C1 segment of cervical spinal cord (tissue), 14 donors: Measurements from ENCODE around the gene NADK.
"Not testable (repeated sequence)": the region's sequence is repeated elsewhere in the genome, so short reads cannot be mapped to it uniquely, and the experiment has no call there.

Experiments used
- DNase-seq, 14 donors: peaks; one replicate each; lab custom pipeline; 2025; lab: John Stamatoyannopoulos, UW

Gene NADK

DNA sequence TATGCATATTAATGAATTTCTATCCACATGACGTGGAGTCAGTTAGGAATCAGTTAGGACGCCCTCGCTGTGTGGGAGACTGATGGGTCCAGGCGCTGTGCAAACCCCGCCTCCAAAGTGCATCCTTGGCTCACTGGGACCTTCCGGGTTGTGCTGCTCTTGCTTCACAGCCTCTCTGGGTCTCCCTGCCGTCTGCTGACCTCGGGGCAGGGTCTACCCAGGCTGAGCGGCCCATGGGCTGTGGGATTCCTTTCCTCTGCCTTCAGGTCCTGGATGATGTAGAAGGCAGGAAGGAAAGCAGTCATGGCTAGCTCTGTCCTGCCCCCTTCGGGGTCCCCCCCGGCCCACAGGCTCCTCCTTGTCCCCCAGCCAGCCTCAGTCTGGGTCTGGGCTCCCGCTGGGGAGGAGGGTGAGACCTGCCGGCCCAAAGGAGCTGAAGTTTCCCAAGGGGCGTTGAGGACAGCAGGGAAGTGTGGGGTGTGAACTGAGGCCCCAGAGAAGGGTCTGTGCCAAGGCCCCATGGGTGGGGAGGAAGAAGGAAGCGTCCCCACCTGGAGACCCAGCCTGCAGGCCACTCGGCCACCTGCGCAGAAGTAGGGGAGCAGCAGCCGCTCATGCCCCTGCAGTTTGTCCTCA lies 29.5 kb downstream of the NADK start:
- no peak for DNase-seq

DNA sequence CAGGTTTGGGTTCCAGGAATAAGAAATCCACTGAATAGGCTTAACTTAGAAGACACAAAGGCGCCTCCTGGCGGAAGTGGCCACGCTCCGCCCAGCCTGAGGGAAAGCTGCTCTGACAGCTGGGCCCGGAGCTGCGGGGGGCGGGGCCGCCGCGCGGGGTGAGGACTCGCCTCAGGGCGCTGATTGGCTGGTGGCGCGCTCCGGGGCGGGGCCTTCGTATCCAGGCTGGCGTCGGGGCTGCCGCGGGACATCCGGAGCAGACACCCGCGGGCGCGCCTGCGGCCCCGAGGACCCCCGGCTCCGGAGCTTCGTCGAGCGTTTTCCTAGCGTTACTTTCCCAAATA lies 31.7 kb downstream of the NADK start:
- not testable (repeated sequence) for DNase-seq

DNA sequence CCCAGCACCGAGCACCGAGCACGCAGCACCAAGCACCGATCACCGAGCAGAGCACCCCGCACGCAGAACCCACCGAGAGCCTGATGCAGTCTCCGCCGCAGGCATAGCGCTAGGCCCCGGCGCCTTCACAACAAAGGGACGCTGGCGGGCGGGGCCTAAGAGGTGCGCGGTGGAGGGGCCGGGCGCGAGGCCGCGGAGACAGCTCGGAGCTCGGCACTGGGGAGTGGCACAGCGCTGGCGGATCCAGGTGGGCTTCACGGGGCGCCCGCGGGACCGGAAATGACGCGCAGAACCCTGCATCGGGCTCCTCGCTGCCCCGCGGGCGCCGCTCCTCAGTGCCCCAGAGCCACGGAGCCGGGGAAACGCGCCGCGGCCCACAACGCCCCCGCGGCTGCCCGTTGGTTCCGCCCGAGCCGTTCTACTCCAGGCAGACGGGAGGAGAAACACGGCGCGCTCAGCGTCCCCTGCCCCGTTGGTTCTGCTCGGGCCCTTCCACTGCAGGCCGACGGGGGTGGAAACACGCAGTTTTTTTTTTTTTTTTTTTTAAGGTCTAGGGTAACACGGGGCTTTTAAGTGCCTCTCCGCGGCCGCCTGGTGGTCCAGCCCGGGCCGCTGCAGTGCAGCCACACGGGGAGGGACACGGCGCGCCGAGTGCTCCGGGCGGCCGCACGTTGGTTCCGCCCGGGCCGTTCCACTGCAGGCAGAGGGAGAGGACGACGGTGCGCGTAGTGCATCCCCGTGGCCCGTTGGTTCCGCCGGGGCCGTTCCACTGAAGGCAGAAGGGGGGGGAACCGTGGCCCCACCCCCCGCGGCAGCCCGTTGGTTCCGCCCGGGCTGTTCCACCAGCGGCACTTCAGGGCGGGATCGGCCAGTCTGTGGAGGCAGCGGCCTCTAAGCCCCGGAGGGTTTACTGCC lies 32.4 kb downstream of the NADK start:
- DNase-seq, result peak in 11 of 14 donors; percentile 26 to 84 (median 75)

DNA sequence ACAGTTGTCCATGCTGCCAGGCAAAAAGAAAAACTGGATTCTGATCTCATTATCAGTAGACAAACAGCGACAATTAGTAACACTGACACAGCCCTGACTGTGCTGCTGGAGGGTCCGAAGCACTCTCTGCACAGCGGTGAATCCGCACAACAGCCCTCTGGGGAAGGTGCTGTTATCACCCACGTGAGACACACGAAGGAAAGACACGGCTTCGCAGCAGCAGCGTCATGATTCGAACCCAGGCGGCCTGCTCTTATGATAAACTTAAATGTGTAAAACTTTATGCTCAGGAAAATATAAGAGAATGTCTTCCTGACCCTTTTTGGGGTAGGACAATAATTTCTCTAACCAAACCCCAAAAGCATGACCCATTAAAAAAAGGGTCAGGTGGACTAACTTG lies 35.7 kb downstream of the NADK start:
- not testable (repeated sequence) for DNase-seq

DNA sequence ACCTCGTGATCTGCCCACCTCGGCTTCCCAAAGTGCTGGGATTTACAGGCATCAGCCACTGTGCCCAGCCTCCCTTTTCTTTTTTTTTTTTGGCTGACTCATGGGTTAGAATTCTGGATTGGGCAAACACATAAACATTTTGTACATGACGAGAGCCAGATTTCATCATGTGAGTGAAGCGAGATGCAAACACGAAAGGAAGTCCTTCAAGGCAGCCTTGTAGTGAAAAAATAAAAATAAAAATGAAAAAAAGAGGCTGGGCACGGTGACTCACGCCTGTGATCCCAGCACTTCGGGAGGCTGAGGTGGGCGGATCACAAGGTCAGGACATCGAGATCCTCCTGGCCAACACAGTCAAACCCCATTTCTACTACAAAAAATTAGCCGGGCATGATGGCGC lies 37.3 kb downstream of the NADK start:
- not testable (repeated sequence) for DNase-seq

DNA sequence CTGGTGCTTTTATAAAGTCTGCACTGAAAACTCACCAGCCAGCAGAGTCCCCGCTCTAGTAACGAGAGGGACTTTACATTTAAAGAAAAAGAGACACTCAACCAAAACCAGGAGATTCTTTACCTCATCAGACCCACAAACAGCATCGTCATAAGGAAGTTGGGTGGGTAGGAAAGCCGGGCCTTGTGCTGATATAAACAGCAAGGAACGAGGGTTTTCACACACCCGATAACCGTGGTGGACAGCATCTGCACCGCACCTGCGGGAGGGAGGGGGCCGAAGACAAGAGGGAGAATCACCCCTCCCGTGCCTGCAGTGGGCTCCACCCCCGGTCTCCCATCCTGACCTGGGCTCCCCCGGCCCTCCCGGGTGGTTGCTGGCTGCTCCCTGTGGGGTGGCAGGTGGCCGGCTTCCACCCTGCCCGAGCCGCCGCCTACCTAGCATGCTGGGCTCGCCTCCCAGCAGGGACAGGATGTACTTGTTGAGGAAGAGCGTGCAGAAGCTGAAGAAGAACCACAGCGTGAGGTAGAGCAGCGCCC lies 39.4 kb downstream of the NADK start:
- DNase-seq, result not testable (repeated sequence)

DNA sequence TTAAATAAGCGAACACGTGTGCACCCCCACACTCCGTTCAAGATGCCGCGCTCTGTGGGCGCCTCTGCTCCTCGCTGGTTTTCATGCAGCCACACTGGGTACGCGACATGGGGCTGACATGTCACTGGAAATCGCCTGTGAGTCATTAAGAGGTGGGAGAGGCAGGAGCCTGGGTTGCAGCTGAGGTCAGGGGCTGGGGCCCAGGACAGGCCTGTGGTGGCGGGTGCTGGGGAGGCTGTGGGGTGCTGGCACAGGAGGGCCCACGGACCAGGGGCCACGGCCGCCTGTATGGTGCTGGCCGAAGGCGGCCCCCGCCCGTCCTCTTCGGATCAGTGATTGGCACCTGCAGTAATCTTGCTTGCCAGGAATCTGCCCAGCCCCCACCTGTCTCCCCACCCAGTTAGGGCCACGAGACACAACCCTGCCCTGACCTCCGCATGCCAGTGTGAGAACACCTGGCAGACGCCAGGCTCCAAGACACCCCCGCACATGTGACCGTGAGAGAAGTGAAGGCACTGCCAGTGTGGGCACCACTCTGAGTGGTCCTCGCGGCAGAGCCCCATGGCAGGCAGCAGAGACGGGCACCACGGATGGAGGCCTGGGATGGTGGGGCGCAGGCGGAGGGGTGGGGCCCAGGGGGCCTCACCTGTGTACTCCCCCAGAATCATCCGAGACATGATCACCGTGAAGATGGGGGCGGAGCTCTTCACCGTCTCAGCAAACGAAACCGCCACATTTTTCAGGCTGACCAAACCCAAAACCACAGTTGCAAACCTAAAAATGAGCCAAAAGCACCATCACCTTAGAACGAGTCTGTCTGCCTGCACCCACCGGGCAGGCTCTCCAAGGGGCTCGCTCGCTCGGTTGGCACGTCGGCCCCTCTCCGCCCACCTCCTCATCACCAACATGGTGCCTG lies 40.3 kb downstream of the NADK start:
- not testable (repeated sequence) for DNase-seq

DNA sequence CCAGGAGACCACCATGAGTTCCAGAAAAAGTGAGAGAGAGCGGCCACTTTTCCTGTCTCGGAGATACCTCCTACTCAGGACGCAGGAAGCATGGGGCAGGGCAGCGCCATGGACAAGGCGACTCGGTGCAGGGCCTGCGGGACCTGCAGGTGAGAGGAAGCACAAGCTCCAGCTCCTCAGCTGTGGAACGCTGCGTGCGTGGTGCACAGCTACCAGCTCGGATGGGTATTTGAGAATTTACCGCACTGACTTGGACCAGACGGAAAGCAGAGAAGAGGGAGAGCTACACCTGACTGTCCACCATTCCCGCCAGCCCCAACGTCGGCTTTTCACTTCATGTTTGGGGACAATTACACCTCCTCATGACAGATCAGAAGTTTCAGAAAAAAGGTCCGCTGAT lies 45.9 kb downstream of the NADK start:
- DNase-seq, result no peak

DNA sequence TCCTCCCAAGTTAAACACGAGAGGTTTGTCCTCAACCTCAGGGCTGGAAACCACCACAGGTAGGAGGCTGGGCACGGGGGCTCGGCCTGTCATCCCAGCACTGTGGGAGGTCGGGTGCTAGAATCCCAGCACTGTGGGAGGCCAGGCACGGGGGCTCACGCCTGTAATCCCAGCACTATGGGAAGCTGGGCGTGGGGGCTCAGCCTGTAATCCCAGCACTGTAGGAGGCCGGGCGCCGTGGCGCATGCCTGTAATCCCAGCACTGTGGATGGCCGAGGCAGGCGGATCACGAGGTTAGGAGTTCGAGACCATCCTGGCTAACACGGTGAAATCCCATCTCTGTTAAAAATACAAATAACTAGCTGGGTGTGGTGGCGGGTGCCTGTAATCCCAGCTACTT lies 47.4 kb downstream of the NADK start:
- no peak for DNase-seq

DNA sequence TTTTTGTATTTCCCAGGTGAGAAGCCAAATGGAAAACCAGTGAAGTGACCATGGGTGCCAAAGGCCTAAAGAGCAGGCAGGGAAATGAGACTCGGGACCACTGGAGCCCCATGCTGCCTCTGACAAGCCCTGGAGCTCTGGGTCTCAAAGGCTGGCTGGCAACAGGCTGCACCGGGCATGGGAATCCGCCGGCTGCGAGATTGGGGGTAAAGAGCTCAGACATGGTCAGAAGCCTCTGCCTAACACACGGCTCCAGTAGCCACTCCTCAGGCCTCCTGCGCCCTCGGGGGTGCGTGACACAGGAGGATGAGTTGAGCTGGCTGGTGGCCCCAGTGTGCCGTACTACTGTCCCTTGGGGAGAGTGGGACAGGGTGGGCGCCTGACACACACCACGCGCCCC lies 48.0 kb downstream of the NADK start:
- DNase-seq, result not testable (repeated sequence)

DNA sequence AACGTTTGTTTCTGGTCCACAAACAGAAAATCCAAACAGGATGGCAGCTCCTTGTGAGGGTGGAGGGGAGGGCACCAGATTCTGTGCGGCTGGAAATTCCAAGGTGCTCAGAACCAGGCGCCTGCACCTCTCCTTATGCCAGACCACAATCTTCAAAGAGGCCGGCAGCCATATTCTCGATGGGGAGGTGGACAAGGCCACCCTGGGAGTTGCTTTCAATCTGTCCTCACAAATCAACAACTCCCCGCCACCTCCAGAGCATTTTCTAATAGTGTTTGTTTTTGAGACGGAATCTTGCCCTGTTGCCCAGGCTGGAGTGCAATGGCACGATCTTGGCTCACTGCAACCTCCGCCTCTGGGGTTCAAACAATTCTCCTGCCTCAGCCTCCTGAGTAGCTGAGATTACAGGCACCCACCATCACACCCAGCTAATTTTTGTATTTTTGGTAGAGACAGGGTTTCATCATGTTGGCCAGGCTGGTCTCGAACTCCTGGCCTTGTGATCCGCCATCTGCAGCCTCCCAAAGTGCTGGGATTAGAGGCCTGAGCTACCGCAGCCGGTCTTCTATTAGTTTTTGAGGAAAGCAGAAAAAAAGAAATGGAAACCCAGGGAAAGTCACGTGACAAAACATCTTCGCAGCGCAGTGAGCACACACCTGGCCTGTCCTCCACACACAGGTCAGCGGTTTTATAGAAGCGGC lies 49.0 kb downstream of the NADK start:
- DNase-seq, result not testable (repeated sequence)

DNA sequence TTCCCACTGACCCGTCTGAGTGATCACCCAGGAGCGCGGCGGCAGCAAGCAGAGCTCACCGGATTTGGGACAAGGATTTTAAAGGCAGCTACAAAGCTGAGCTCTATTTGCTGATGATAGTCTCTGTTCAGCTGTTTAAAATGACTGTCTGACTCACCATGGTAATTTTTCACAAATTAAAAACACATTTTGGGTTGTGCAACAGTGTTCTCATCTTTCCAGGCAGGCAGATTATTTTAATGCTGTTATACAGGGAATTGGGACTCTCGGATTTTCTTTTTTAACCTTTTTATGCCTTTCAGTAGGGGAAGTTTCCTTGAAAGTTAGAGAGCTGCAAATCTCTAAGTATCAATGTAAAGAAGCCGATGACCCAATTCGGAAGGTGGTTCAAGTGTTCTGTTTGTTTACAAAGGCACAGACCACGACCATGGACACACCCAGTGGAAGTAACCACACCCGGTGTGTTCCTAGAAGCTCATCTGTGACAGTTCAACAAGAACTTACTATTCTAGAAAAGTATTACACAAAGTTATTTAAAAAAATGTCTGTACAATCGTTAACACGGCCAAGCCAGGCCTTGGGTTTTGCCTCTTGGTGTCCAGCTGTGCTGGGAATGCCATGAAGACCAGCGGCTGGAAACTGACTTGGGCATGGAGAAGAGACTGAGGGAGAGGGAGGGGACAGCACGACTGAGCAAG lies 49.8 kb downstream of the NADK start:
- DNase-seq, result not testable (repeated sequence)

DNA sequence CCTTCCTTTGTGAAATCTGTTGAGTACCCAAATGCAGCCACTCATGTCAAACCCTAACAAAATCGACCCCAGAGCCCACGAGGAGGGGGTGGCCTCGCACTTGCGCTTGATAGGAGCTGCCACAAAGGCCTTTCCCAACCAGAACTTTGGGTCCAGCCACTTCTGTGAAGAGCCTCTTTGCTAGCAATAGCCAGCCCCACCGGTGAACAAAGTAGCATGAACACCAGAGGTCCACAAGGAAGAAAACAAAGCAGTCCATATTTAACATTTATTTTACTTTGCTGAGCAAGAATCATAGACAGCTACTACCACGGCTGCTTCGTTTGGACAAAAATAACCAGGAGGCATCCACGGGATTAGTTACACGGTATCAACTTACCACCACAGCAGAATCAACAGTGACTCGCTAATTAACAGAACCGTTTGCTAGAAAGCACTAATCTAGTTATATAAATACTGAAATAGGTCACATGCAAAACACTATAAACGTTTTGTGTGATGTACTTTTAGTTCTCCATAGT lies 51.1 kb downstream of the NADK start:
- DNase-seq, result not testable (repeated sequence)

DNA sequence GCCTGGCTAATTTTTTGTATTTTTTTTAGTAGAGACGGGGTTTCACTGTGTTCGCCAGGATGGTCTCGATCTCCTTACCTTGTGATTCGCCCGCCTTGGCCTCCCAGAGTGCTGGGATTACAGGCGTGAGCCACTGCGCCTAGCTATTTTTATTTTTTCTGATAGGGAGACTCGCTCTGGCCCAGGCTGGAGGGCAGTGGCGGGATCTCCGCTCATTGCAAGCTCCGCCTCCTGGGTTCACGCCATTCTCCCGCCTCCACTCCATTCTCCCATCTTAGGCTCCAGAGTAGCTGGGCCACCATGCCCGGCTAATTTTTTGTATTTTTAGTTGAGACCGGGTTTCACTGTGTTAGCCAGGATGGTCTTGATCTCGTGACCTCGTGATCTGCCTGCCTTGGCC lies 52.2 kb downstream of the NADK start:
- DNase-seq, result not testable (repeated sequence)

DNA sequence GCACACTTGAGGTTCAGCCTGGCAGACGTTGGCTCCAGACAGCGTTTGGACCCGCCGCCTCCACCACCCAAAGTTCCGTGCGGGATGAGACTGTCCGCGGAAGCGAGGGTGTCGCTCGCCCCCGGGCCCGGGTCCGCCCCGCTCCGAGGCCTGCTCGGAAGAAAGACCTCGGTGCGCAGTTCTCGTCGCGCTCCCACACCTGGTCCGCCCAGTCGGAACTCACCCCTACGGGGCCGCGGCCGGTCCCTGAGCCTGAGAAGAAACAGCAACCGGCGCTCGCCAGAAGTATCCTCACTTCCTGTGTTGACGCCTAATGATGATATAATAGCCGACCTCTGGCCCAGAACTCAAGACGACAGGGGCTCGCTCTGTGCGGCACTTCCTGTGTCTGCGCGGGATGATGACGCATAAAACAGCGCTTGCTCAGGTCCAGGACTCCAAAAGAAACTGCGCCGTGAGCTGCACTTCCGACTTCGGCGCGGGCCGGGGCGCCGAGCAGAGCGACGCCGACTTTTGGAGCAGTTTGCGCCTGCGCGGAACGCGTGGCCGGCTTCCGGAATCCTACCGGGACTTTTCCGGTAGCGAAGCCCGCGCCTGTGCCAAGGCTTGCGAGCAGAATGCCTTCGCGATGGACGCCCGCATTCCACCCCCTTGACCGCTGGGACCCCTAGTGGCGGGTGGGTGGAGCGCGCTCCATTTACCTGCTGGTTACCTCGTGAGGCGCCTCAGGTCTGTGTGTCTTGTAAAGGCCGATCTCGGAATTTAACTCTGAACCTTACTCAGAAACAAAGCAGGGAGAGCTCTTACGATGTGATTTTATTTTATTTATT lies 54.0 kb downstream of the NADK start, which contains the start of gene CDK11A:
CDK11A (minus strand) TSS at position 323 of the 830 bp plus-strand sequence. CDS start 1,539 bp downstream, outside the sequence.
- DNase-seq, result peak; percentile 72 to 96 (median 92)

DNA sequence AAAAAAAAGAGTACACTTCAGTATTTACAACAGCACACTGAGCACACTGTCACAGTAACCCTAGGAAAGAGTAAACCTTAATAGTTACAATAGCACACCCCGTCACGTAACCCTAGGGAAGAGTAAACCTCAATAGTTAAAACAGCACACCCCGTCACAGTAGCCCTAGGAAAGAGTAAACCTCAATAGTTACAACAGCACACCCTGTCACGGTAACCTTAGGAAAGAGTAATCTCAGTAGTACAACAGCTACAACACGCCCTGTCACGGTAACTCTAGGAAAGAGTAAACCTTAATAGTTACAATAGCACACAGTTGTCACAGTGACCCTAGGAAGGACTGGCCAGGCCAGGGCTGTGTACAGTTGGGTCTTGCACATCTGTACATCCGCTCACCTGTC lies 57.1 kb downstream of the NADK start:
- no peak for DNase-seq

DNA sequence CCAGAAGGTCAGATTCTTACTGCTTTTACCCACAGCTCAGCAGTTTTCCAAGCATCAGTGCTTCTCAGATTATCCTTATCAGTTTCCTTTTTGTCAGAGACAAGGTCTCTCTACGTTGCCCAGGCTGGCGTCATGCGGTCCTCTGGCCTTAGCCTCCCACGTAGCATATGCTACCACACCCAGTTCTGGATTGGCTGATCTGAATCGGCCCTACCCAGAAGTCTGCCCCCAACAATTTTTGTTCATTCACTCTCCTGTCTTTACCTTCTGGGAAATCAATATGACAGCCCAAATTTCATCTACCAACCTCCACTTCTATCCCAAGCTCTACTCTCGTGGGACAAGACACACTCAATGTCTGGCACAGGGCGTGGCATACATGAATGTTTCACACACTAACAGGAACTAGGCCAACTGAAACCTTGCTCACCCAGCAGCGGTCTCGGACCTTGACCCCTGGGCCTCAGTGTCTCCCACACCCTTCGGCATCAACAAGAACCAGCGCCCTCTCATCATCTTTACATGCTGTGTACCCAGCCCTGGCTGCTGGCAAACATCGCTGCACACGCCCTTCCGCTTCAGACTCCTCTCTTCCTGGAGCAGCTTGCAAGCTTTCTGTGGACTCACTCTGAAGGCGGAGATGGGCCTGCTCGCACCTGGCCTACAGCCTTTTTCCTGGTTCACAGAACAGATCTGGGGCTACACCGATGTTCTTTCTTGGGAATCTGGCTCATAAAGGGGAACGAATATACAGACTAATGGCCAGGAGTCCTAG lies 63.0 kb downstream of the NADK start:
- not testable (repeated sequence) for DNase-seq

DNA sequence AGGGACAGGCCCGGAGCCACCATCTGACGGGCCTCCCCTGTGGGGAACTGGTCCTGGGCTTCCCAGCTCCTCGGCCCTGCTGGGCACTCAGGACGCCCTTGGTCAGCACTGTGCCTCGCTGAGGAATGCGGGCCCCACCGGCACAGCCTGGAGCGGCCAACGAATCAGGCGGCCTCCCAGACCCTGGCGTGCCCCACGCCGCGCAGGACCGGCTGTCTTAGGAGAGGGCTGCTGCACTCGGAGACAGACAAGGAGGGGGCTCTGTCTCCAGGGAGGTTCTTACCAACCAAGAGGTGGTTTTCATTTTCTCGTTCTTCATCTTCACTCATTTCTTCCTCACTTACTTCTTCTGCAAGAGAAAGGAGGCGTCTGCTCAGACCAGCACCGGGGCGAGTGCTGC lies 70.4 kb downstream of the NADK start:
- not testable (repeated sequence) for DNase-seq
